SKM-1 (cell line): ENCODE measurements around the gene MUC6.
"Not testable (repeated sequence)": the region's sequence is repeated elsewhere in the genome, so short reads cannot be mapped to it uniquely, and the experiment has no call there.

Experiments used
- DNase-seq: peaks from one replicate; lab custom pipeline; 2025; ENCODE audit not compliant: unreplicated experiment; lab: John Stamatoyannopoulos, UW

Gene MUC6

GRCh38 chr11:991034-991433 is 45.5 kb downstream of the MUC6 start:
- no peak for DNase-seq

- no peak for DNase-seq
These were observed 46.4 kb downstream of the MUC6 start for GRCh38 chr11:990101-990500.

- DNase-seq = no peak
These were observed 48.8 kb downstream of the MUC6 start for GRCh38 chr11:987671-988070.

GRCh38 chr11:986952-987305 is 49.6 kb downstream of the MUC6 start:
- no peak for DNase-seq

GRCh38 chr11:986270-986951 is 50.1 kb downstream of the MUC6 start:
- no peak for DNase-seq

GRCh38 chr11:985848-986247 is 50.7 kb downstream of the MUC6 start:
- DNase-seq = no peak

GRCh38 chr11:985406-985805 is 51.1 kb downstream of the MUC6 start:
- no peak for DNase-seq

- DNase-seq = no peak
These were observed 52.0 kb downstream of the MUC6 start for GRCh38 chr11:984546-984945.

- DNase-seq = no peak
These were observed 54.8 kb downstream of the MUC6 start for GRCh38 chr11:981764-982163.

GRCh38 chr11:980438-981357 is 55.8 kb downstream of the MUC6 start:
- DNase-seq = no peak

- no peak for DNase-seq
These were observed 57.7 kb downstream of the MUC6 start for GRCh38 chr11:978781-979180.

- DNase-seq = no peak
These were observed 58.4 kb downstream of the MUC6 start for GRCh38 chr11:977830-978720.

- DNase-seq = no peak
These were observed 59.9 kb downstream of the MUC6 start for GRCh38 chr11:976431-977160.

GRCh38 chr11:975827-976226 is 60.7 kb downstream of the MUC6 start:
- DNase-seq = no peak

- not testable (repeated sequence) for DNase-seq
These were observed 61.1 kb downstream of the MUC6 start for GRCh38 chr11:975376-975775.

- no peak for DNase-seq
These were observed 63.3 kb downstream of the MUC6 start for GRCh38 chr11:973237-973636.

GRCh38 chr11:972523-973211 is 63.9 kb downstream of the MUC6 start:
- DNase-seq = no peak

- DNase-seq = no peak
These were observed 64.7 kb downstream of the MUC6 start for GRCh38 chr11:971731-972365.

GRCh38 chr11:971092-971690 is 65.3 kb downstream of the MUC6 start:
- no peak for DNase-seq
